ENCODE measurements around the gene PKD1L1.

- TF ChIP-seq POLR2A (IDR thresholded peaks at IDR 0.05; ENCODE audit: borderline replicate concordance, extremely low read depth, insufficient read depth, insufficient read length) (no peak), CTCF (IDR thresholded peaks at IDR 0.05 in 2 of 3, conservative IDR thresholded peaks at IDR 0.05 in 1 of 3; ENCODE audit: borderline replicate concordance in 1 of 3, insufficient read depth in 1 of 3, low read depth in 2 of 3, low read length in 2 of 3) (no peak), POLR2AphosphoS5 (IDR thresholded peaks at IDR 0.05; ENCODE audit: low read depth, low read length) (no peak), MAX (IDR thresholded peaks at IDR 0.05) (no peak), YY1 (IDR thresholded peaks at IDR 0.05; ENCODE audit: extremely low read depth, insufficient replicate concordance, low read depth, low read length) (no peak), EGR1 (IDR thresholded peaks at IDR 0.05; ENCODE audit: low read depth) (no peak), ZNF274 (IDR thresholded peaks at IDR 0.05; ENCODE audit: low read depth, low read length) (no peak)
Measured at GRCh38 chr7:47833211-47833610, 115.1 kb downstream of the PKD1L1 start.

All from HCT116 (cell line).